Colon (tissue), 2 donors: ENCODE data around the gene S100A7A.
"Not testable (repeated sequence)": the region's sequence is repeated elsewhere in the genome, so short reads cannot be mapped to it uniquely, and the experiment has no call there.

Experiments
- FAIRE-seq: peaks from 2 replicates; lab custom pipeline; 2012; peaks lifted over from hg19 to GRCh38; lab: Jason Lieb, UNC
- donor health status: control.
- donor health status: control.

S100A7A gene

DNA sequence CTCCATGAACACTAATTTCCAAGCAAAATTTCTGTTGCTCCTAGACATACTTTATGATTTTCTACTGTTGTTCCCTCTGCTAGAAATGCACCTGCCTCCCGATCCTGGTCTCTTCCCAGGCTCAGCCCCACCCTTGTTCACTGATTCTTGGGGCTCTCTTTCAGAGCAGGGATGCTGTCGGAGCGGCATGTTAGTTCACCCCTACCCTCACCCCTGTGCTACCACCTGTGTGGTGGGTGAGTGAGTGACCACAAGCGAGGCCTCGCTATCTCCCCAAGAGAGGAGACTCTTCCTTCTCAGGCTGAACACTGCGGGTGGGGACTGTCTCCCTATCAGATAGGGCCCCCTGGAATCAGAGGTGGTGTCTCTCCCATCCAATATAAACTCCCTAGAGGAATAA lies 20.5 kb upstream of the S100A7A start:
- no peak for FAIRE-seq

DNA sequence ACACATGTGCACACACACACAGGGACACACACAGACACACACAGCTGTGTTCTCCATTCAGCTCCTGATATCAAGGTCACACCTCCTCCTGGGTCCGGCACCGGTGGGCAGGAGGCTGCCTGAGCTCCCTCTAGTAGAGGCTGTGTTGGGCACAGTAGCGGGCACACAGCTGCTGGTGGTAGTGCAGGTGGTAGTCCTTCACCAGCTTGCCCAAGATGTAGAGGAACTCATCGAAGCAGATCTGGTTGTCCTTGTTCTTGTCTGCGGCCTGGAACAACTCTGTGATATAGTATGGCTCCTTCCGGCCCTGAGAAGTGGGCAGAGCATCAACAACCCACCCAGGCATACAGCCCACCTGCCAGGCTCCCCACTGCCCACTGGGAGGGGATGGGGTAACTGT lies 19.9 kb upstream of the S100A7A start:
- no peak for FAIRE-seq

DNA sequence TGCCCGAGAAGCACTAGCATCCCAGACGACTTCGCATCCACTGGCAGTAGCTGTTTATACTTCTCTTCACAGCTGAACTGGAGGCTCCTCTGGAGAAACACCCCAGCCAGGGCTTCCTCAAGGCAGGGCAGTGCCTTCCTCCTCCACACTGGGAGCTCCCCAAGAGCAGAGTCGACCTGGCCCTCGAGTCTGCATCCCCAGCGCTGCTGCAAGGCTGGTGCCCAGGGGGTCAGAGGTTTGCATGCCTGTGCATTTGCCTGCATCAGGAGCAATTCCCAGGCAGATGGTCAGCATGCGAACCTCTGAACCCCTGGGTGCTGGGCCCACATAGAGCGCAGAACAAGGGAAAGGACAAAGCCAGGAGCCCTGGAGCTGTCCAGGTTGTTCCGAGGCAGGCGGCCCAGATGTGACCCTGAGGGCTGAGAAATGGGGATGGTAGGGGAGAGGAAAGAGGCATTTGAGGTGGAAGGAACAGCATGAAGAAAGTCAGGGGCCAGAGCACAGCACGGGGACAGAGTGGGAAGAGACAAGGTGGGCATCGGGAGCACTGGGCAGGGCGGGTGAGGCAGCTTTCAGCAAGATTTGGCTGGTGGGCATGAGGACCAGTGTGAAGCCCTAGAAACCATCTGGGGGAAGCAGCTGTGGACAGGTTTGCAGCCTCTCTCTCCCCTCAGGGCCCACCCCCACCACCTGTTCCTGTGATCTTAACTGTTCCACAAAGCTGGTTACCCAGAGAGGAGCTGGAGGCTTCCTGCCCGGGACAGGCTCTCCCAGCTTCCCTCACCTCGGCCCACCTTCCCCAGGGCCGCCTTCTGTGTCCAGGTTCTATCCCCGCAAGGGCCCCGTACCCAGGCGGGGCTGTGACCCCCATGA lies 19.0 kb upstream of the S100A7A start:
- no peak for FAIRE-seq

DNA sequence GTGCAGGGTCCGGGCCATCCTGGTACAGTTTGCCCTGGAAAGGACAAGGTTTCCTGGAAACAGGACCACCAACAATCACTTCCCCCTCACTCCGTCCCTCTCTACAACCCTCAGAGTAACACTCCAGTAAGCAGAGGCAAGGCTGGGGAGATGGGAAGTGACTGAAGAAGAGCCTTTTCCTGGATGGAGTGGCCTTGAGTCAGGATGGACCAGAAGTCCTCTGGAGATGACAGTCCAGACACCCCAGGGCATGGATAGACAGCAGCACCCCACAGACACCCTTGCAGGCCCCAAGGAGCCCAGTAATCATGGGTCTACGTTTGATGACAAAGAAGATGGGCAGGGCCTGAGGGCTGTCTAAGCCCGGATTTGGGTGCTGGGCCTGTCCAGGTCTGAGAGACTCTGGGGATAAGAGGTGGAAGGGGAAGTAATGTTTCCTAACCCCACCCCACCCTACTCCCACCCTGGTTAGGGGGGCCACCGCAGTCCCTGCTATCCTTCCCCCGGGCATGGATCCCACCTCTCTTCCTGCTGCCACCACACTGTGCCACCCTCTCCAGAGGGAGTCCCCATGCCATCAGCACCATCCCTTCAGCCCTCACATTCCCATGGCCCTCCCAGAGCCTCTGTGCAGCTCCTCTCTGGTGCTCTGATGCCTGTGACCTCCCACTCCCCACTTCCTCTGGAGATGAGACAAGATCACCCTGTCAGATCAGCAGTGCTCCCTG lies 18.2 kb upstream of the S100A7A start:
- no peak for FAIRE-seq

DNA sequence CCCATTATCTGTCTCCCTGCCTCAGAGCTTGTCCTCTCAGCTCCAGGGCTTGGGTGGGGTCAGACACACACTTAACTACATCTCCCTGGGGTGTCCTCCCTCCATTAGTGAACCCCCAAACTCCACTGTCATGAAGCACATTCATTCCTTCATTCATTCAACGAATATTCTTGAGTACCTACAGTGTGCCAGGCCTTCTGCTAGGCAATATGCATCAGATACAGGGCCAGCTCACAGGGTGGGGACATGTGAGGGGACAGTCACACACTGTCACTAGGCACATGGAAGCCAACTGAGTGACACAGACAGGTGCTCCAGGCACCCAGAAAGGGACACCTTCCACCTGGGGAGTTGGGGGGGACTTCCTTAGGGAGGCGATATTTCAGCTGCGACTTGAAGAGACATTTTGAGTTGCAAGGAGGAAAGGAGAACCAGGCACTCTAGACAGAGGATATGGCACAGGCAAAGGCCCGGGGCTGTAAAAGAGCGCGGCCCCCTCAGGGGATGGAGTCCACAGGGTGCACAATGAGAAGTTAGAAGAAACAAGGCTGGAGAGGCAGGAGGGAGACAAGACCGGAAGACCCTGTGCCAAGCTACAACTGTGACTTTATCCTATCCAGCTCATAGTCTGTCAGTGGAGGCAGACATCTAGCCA lies 16.8 kb upstream of the S100A7A start:
- no peak for FAIRE-seq

DNA sequence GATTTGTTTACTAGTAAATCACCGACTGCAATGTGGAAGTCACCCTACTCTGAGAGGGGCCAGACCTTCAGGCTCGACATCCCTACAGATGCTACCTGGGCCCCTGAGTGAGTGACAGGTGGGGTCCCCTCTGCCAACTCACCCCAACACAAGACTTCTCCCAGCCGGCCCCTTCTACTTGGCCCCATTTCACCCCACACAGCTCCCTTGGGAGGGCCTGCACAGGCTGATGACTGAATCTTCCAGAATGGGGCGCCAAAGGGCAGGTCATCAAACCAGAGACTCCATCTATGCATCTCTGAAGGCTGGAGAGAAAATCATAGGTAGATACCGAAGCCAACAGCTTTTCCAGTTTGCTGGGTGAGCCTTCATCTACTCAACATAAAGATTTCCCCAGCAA lies 16.1 kb upstream of the S100A7A start:
- FAIRE-seq: no peak

DNA sequence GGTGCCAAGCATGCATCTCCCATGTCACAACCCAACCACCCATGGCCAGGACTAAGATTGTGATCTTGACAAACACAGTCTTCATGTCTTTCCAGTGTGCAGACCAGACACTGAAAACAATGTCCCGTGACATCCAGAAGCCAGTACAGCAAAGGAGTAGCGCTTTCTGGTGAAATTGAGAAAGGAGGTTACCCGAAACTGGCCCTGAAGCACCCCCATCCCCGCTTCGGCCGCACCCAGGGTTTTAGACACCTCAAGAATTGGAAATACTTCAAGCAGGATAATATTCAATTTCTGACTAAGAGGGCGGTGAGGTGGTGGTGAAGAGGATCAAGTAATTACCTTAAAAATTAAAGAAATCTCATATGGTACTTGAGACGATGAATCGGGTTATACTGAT lies 14.9 kb upstream of the S100A7A start:
- no peak for FAIRE-seq

DNA sequence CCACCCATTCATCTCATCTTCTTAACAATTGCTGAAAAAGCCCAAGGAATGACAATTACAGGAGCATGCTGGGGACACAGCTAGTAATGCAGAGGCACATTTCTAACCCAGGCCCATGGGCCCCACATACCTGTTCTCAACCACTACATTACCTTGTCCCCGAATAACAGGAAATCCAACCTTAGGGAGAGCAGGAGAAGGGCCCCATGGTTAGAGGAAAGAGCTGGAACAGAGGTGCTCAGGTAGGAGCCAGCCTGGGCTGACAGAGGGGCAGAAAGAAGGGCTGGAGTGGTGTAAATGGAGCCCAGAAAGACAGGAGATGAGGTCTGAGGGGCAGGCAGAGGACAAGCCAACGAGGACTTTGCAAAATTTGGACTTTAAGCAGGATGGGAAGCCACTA lies 14.1 kb upstream of the S100A7A start:
- no peak for FAIRE-seq

DNA sequence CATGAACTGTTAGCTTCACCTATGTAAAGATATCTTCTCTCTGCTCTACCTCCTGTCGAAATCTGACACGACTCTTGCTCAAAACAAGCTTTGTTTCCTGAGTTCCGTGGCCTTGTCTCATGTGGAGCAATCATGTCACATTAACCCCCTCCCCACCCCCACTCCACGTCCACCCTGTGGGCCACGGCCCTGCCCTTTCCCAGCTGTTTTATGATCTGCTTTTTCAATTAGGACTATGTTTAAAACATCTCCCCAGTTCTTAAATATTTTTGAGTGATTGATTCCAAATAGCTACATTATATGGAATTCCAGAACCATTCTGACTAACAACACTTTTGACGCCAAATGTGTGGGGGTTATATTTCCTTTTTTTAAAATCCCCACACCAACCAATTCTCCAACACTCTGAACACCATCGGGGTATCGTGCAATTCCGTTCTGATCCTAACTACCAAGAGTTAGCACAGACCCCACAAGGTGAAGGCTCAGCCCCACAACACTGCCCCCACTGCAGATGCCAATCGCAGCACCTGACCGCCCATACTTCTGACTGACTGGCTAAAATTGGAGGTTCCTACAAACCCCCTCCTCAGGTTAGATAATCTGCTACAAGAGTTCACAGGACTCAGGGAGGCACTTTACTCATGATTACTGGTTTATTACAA lies 12.8 kb upstream of the S100A7A start:
- FAIRE-seq: no peak

DNA sequence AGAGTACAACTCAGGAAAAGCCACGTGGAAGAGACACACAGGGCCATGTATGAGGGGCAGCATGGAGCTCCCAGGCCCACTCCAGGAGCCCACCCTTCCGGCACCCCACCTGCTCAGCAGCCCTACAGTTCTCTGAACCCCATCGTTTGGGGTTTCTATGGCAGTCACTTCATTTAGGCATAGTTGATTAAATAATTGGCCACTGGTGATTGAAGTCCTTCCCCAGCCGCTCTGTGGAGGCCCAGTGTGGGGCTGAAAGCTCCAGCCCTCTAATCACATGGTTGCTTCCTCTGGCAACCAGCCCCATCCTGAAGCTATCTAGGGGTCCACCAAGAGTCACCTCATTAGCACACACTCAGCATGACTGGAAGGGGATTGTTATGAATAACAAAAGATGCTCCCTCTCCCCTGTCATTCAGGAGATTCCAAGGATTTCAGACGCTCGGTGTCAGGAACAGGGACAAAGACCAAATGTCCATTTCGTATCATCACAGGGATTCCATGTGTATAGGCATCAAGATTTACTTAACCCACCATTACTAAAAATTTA lies 12.2 kb upstream of the S100A7A start:
- FAIRE-seq: no peak

DNA sequence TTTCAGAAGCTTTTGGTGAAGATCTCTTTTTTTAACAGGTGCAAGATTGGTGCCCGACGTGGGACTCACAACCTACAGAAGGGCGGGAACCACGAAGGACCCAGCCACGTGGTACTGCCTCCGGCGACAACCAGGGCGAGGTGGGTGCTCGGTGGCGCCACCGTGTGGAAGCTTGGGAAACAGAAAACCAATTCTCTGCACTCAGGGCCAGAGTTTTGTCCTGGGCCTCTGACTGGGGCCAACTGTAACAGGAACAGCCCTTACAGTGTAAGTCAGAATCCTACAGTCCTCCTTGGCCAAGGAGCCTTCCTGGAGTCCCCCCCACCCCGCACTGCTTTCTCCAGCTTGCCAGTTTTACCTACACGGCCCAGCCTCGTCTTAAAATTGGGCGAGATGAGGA lies 11.6 kb upstream of the S100A7A start:
- FAIRE-seq: no peak

DNA sequence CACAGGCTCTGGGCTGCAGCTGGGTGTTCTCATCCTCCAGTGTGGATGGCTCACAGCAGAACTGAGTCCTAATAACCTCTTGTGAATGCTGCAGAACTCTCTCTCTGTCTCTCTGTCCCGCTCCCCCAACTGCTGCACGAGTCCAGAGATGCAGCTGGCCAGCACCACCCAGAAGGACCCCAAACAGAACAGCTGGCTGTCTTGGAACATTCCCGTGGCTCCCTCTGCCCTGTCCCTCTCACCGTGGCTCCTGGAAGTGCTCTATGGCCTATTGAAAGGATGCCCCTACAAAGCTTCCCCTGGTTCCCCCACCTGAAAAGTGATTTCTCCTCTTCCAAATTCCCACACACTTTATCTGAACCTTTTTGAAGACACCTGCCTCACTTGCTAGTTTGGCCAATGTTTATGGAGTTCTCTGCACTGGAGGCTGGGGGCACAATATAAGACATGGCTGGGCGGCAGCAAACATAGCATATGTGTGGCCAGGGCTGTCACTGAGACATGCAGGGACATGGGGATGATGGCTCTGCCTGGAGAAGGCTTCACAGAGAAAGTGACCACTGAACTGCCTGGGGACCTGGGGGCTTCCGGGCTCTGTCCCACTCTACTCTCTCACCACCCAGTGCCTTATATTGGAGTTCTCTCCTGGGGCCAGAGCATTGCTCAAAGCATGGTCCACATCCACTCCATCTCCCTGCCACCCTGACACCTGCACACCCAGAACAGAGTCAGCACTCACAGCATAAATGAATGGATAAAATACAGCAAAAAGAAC lies 10.3 kb upstream of the S100A7A start:
- not testable (repeated sequence) for FAIRE-seq

DNA sequence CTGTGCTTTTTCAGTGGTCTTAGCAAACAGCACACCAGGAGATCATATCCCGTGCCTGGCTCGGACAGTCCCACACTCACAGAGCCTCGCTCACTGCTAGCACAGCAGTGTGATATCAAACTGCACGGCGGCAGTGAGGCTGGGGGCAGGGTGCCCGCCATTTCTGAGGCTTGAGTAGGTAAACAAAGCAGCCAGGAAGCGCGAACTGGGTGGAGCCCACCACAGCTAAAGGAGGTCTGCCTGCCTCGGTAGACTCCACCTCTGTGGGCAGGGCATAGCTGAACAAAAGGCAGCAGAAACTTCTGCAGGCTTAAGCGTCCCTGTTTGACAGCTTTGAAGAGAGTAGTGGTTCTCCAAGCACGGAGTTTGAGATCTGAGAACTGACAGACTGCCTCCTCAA lies 9.0 kb upstream of the S100A7A start:
- not testable (repeated sequence) for FAIRE-seq

DNA sequence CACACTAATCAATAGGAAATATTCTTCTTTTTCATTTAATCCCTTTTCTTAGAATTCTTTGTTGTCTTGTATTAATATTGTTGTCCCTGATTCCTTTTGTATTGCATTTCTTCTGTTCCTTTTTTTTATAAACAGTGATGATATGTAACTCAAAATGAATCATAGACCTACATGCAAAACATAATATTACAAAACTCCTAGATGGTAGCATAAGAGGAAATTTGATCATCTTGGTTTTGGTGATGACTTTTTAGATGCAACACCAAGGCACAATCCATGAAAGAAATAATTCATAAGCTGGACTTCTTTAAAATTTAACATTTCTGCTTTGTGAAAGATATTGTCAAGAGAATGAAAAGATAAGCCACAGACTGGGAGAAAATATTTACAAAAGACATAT lies 2.4 kb upstream of the S100A7A start:
- FAIRE-seq: peak; percentile 58

DNA sequence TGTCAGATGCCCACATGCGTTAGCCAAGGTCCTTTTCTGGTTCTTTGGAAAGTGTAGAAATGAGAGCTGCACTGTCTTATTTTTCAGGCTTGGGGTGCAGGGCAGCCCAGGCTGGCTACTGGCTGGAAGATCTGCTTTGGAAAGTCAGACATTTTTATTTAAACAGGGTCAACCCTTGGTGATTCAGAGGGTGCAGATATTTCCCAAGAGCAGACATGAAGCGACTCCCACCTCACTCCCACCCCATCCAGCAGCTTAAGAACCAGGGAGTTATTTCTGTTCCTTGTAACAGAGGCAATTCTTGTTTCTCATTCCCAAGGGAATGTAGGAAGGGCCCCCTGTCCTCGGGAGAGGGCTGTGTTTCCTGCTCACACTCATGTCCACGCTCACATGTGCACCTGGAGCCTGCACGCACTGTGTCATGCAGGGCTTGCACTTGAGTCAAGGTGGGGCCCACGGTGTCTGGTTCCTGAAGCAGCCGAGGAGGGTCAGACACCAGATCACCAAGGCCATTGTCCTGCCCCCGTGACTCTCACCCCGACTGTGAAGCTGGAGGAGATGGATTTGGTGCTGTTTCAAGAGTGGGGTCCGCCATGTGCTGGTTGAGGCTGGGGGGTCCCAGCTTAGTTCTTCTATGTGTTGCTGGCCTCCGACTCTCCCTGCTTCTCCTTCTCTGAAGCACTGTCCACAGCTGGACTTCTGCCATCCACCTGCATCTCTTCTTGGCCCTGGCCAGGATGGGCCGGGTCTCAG lies 992 bp downstream of the S100A7A start:
- FAIRE-seq: no peak

DNA sequence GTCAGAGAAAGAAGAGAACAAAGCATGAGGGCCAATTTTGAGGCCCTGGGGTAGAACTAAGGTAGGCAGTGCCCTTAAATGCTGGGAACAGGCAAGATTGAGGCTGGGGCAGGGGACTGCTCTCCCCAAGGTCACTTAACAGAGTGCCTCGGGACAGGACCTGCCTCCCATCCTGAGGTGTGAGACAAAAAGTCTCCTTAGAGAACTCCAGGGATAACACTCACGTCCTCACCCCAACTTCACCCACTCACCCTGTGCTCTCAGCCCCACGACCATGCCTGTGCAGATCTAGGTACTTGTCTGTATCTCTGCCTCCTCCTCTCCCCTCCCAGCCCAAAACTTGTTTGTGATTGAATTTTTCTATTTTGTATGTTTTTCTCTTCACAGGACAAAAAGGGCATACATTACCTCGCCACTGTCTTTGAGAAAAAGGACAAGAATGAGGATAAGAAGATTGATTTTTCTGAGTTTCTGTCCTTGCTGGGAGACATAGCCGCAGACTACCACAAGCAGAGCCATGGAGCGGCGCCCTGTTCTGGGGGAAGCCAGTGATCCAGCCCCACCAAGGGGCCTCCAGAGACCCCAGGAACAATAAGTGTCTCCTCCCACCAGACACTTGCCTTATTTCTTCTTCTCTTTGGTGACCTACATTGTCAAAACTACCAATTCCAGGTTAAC lies 2.6 kb downstream of the S100A7A start:
- not testable (repeated sequence) for FAIRE-seq

DNA sequence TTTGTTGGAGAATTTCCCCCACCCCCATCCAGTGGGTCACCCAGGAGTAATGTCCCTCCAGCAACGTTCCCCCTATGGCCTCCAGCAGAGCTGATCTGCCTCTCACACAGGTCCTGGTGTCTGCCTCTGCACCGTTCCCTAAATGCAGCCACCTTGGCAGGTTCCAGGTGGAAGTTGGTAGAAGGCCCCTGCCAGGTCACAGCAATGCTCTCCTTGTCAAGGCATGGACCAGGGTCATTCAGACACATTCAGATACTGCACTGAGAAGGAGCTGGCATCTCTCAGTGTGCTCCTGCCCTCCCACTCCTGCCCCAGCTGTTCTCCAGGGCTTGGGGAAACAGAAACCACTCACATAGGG lies 3.1 kb downstream of the S100A7A start:
- FAIRE-seq: not testable (repeated sequence)

DNA sequence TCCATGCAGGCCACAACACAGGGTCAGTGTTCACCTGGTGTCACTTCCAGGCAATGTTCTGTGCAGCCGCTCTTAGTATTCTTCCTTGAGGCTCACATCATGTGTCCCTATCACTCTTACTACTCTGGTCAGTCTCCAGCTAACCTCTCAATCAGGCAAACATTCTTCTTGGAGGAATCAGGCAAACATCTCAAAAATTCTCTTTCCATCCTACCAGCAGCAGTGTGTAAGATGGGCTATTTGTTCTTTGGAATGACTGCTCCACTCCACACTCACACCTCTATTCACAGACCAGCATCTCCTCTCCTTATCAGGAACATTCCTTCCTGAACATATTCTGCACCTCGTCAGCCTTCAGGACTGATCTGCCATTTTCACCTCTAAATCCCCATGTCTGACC lies 4.0 kb downstream of the S100A7A start:
- no peak for FAIRE-seq

DNA sequence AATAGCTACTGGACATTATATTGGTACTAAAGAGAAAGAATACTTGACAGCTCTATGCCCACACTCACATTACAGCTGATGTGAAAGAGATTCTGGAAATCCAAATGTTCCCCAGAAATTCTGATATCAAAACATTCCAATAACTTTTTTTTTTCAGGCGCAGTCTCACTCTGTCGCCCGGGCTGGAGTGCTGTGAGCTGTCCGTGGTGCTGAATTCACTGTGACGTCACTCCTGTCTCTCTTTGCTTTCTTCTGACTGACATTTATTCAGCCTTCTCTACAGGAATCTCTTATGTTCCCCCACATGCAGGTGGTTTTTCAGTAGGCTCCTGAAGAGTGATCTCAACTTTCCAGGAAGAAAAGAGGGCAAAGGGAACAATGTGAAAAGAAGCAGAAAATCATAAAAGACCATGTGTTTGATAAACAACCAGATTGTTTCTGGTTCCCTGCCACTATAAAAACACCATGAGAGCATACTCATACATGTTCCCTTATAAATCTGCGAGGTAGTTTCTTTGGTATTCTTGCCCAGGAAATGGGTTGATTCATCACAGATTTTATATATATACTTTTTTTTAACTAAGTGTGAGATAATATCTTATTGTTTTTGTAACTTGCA lies 6.2 kb downstream of the S100A7A start:
- no peak for FAIRE-seq

DNA sequence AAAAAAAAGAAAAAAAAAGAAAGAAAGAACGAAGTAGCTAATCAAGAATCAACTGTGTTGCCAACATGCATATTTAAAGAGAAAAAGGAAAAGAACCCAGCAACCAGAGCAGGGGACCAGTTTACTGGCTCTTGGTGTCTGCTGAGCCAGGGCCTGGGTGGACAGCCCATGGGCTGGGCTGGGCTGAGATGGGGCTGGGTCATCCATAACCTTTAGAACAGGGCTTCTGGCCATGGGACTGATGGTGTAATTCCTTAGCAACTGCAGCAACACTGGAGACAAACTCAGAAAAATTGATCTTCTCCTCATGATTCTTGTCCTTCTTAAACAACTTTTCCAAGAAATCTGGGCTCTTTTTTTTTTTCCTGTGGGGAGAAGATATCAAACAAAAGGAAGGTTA lies 10.5 kb downstream of the S100A7A start:
- FAIRE-seq: no peak
